SK-N-MC (cell line): Measurements from ENCODE around the gene RGS8.

Experiments
- EZH2 ChIP-seq: fragments of 200-600 bp; sonication (generic); IDR thresholded peaks from one replicate; pipeline ENCODE4 v1.6.1; 2017; ENCODE audit warnings: antibody characterized with exemption
- FOXP2 ChIP-seq: optimal IDR thresholded peaks from 2 replicates; pipeline ENCODE3; 2011; ENCODE audit warnings: mild to moderate bottlenecking, moderate library complexity; ENCODE audit not compliant: insufficient read depth; ENCODE audit errors: extremely low read length, control extremely low read depth
- POLR2AphosphoS5 ChIP-seq: IDR thresholded peaks from 2 replicates; pipeline ENCODE4 v1.6.1; 2012; ENCODE audit warnings: mild to moderate bottlenecking, low read depth, low read length, borderline replicate concordance

DNA sequence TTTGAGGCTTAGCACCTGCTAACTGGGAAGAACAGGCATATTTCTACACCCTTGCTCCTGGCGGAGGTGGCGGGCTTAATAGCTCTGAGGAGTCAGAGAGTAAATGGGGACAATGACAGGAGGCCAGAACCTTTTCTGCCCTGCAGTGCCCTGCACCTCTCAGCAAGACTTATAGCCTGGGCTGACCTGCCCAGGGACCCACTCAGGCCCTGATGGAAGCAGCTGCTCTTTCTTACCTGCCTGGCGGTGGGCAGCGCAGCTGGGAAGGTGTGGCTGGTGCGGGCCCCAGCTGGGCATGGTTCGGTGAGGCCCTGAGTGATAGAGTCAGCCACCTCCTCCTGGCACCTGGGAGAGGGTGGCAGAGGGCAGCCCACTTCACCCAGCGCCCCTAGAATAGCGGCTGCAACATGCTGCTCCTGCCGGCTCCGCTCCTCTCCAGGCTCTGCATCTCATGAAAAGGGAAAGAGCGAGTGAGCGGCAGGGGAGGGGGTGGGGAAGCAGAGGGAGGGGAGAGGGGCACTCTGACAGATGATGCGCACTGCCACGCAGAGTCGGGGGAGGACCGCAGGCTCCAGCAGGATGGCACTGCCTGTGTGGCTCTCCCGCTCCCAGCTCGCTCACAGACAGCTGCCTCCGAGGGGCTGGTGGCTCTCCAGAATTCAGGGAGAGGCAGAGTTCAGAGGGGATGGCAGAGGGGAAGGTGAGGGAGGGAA lies at the start of gene RGS8:
- no peak for TF ChIP-seq FOXP2
- TF ChIP-seq EZH2, result no peak
- TF ChIP-seq POLR2AphosphoS5, result no peak
